A673 (cell line): ENCODE measurements around the gene NUB1.

Source experiments
- EZH2 ChIP-seq: fragments of 200-600 bp; sonication (generic); IDR thresholded peaks from 2 replicates; pipeline ENCODE4 v1.6.1; 2017; ENCODE audit warnings: borderline replicate concordance, low read depth, mild to moderate bottlenecking, mixed read lengths, antibody characterized with exemption, low read length; ENCODE audit not compliant: poor library complexity, severe bottlenecking
- TF ChIP-seq, protein P1 (sequence below): fragments of 300-800, 200-600 bp; sonication (generic); conservative IDR thresholded peaks from 2 replicates; pipeline ENCODE4 v1.5.1; 2017; ENCODE audit warnings: low read depth, mild to moderate bottlenecking, antibody characterized with exemption, low read length, moderate library complexity, mixed read lengths

DNA sequence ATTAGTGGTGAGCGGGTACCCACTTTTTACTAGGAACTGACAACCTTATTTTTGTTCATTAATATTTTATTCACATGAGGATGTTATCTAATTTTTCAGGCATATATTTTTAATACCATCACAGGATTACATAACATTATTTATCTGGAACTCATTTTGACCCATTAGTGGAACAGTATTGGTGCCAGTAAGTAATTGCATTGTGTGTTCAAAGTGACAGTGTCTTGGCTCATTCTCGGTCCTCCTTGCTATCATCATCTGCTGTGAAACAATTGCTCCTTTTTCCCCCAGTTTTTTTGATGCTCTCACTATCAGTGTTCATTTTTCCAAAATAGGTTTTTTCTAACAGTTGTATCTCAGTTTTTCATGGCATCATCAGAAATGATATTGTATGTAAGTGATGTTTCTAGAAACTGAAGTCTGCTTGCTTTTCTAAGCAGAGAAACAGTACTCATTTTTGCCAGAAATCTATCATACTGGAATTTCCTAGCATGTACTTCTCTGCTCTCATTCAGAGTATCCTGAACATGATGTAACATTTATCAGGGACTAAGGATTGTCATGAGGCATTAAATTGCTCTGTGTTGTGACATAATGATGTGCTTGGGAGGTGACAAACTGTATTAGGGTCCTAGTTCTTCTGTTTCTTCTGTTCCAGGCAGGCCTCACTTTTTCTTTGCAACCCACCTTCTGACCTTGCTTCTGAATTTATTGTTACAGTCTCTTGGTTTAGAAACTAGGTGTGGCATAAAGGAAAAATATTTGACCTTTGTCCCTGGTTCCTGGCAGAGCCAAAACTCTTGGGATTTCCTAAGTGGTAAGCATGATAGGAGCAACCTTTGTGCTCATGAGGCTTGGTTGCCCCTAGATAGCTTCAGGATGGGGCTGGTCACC lies 4.2 kb downstream of the NUB1 start:
- TF ChIP-seq, protein P1, sequence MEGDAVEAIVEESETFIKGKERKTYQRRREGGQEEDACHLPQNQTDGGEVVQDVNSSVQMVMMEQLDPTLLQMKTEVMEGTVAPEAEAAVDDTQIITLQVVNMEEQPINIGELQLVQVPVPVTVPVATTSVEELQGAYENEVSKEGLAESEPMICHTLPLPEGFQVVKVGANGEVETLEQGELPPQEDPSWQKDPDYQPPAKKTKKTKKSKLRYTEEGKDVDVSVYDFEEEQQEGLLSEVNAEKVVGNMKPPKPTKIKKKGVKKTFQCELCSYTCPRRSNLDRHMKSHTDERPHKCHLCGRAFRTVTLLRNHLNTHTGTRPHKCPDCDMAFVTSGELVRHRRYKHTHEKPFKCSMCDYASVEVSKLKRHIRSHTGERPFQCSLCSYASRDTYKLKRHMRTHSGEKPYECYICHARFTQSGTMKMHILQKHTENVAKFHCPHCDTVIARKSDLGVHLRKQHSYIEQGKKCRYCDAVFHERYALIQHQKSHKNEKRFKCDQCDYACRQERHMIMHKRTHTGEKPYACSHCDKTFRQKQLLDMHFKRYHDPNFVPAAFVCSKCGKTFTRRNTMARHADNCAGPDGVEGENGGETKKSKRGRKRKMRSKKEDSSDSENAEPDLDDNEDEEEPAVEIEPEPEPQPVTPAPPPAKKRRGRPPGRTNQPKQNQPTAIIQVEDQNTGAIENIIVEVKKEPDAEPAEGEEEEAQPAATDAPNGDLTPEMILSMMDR = no peak
- TF ChIP-seq EZH2 = no peak
